GM23248 (cell line): ENCODE measurements around the gene MICU1. TPM values are rescaled to one million over a fixed set of nuclear protein-coding genes. Genes with fewer than 3 reads are reported as not detected.

Experiments used
- DNase-seq: peaks from one replicate; pipeline ENCODE4 v3.0.0-alpha.2; 2015
- H2AFZ ChIP-seq: fragments of 200-600 bp; sonication (generic); 2 replicates; pipeline ENCODE4 v1.6.1; 2016; ENCODE audit warnings: antibody characterized with exemption
- H3F3A ChIP-seq: fragments of 200-600 bp; sonication (generic); 2 replicates; pipeline ENCODE4 v1.6.1; 2016; ENCODE audit warnings: mild to moderate bottlenecking, antibody characterized with exemption, mixed run types; ENCODE audit not compliant: insufficient read depth
- H3K27ac ChIP-seq: fragments of 200-600 bp; sonication (generic); 2 replicates; pipeline ENCODE4 v1.5.1; 2016; ENCODE audit warnings: mild to moderate bottlenecking
- H3K27me3 ChIP-seq: fragments of 200-600 bp; sonication (generic); replicated peaks from 2 replicates; pipeline ENCODE4 v1.6.1; 2016; ENCODE audit warnings: mild to moderate bottlenecking; ENCODE audit not compliant: insufficient read depth
- H3K36me3 ChIP-seq: fragments of 200-600 bp; sonication (generic); 2 replicates; pipeline ENCODE4 v1.6.1; 2016; ENCODE audit warnings: low read depth, mild to moderate bottlenecking
- H3K4me1 ChIP-seq: fragments of 200-600 bp; sonication (generic); 2 replicates; pipeline ENCODE4 v1.6.1; 2016; ENCODE audit warnings: mild to moderate bottlenecking; ENCODE audit not compliant: insufficient read depth
- H3K4me2 ChIP-seq: fragments of 200-600 bp; sonication (generic); one replicate; pipeline ENCODE4 v1.6.1; 2016; ENCODE audit warnings: mild to moderate bottlenecking; ENCODE audit not compliant: unreplicated experiment
- H3K4me3 ChIP-seq: fragments of 200-600 bp; sonication (generic); 2 replicates; pipeline ENCODE4 v1.5.1; 2016; ENCODE audit warnings: mild to moderate bottlenecking
- H3K79me2 ChIP-seq: fragments of 200-600 bp; sonication (generic); 2 replicates; pipeline ENCODE4 v1.6.1; 2016; ENCODE audit warnings: mild to moderate bottlenecking; ENCODE audit not compliant: insufficient read depth
- H3K9ac ChIP-seq: fragments of 200-600 bp; sonication (generic); 2 replicates; pipeline ENCODE4 v1.6.1; 2016; ENCODE audit warnings: mild to moderate bottlenecking
- H3K9me2 ChIP-seq: fragments of 200-600 bp; sonication (generic); 2 replicates; pipeline ENCODE4 v1.6.1; 2016; ENCODE audit warnings: mixed run types, mild to moderate bottlenecking, moderate library complexity; ENCODE audit not compliant: insufficient read depth
- H3K9me3 ChIP-seq: fragments of 200-600 bp; sonication (generic); one replicate; pipeline ENCODE4 v1.6.1; 2017; ENCODE audit warnings: low read depth
- H4K20me1 ChIP-seq: fragments of 200-600 bp; sonication (generic); 2 replicates; pipeline ENCODE4 v1.6.0; 2016; ENCODE audit not compliant: insufficient read depth
- EZH2 ChIP-seq: fragments of 200-600 bp; sonication (generic); IDR thresholded peaks from 2 replicates; pipeline ENCODE4 v1.6.1; 2018; ENCODE audit warnings: antibody characterized with exemption, mild to moderate bottlenecking; ENCODE audit not compliant: insufficient read depth, poor library complexity, severe bottlenecking
- EZH2phosphoT487 ChIP-seq: fragments of 200-600 bp; sonication (generic); IDR thresholded peaks from 2 replicates; pipeline ENCODE4 v1.6.1; 2018; ENCODE audit warnings: antibody characterized with exemption, moderate library complexity, mild to moderate bottlenecking, low read depth; ENCODE audit not compliant: insufficient read depth
- WGBS, 2 experiments: methylation state at CpG; one replicate each; pipeline ENCODE4 v1.1.6; 2015 to 2017; ENCODE audit warnings: low lambda C conversion rate in 2 of 2, low coverage in 1 of 2; ENCODE audit errors: missing lambda C conversion rate in 2 of 2; 5-methylcytosine and 5-hydroxymethylcytosine counted together
- in situ Hi-C: fragments of 300-500 bp; cut with MboI; formaldehyde crosslinking; loops from 2 replicates; pipeline ENCODE4 v1.15.0; 2020
- polyA plus RNA-seq: library from polyadenylated mRNA; unstranded; fragments of >200 nt; fragmentation: Nextera tagmentation; extraction: Ambion mirVana; gene quantifications from 2 replicates; pipeline ENCODE4 v1.2.1, GENCODE V29; 2016
- total RNA-seq: library from RNA; depleted of rRNA; stranded (reverse); fragments of >200 nt; shearing (Covaris generic); gene quantifications from 2 replicates; pipeline ENCODE4 v1.2.3, GENCODE V29; 2014

Gene MICU1
- total and polyA plus RNA-seq, 2 experiments from 2014 or later, result 37.3 to 45.0 TPM

- Histone ChIP-seq H3K36me3 (0 out of 2 replicates have a peak, but pooled peaks cover 3% of the 10 kb centered on the region), H3K9me3 (no peaks in the 10 kb centered on the region), H3K9me2 (no peaks in the 10 kb centered on the region), H4K20me1 (no peaks in the 10 kb centered on the region), H3K79me2 (no peaks in the 10 kb centered on the region), H2AFZ (no peak overlapping the region), H3K27ac (no peak overlapping the region), H3K4me3 (no peak overlapping the region), H3K4me2 (no peak overlapping the region), H3K27me3 (no peaks in the 10 kb centered on the region), H3F3A (no peaks in the 10 kb centered on the region), H3K4me1 (no peaks in the 10 kb centered on the region), H3K9ac (no peak overlapping the region)
- no peak for DNase-seq
- no peak for TF ChIP-seq EZH2phosphoT487
- TF ChIP-seq EZH2, result no peak
- in situ Hi-C loops, result no loop called here
- 98 to 100% methylated on average over 3 of the region's 3 CpGs for WGBS, 2 experiments
These were observed 250.7 kb downstream of the MICU1 start for GRCh38 chr10:72375173-72375572.

- no peaks in the 10 kb centered on the region for H3K27me3 ChIP-seq
- H3K9me3 ChIP-seq, result no peaks in the 10 kb centered on the region
- H3K27ac ChIP-seq, result no peak overlapping the region
- H3K36me3 ChIP-seq, result 0 out of 2 replicates have a peak, but pooled peaks cover 3% of the 10 kb centered on the region
- H3K9me2 ChIP-seq, result no peaks in the 10 kb centered on the region
- no peaks in the 10 kb centered on the region for H3K4me1 ChIP-seq
- DNase-seq, result no peak
- no peaks in the 10 kb centered on the region for H3K79me2 ChIP-seq
- in situ Hi-C loops, result no loop called here
- no peak overlapping the region for H3K4me3 ChIP-seq
- TF ChIP-seq EZH2phosphoT487 (no peak), EZH2 (no peak)
- H3F3A ChIP-seq, result no peaks in the 10 kb centered on the region
- H3K4me2 ChIP-seq, result no peak overlapping the region
- no peak overlapping the region for H2AFZ ChIP-seq
- H4K20me1 ChIP-seq, result no peaks in the 10 kb centered on the region
- H3K9ac ChIP-seq, result no peak overlapping the region
These were observed 255.6 kb downstream of the MICU1 start for GRCh38 chr10:72370201-72370722.

- H3K9ac ChIP-seq, result no peak overlapping the region
- no peak overlapping the region for H3K4me3 ChIP-seq
- no peaks in the 10 kb centered on the region for H4K20me1 ChIP-seq
- no peak for DNase-seq
- no peaks in the 10 kb centered on the region for H3K9me2 ChIP-seq
- no peaks in the 10 kb centered on the region for H3K79me2 ChIP-seq
- H3K27ac ChIP-seq, result no peak overlapping the region
- 90 to 99% methylated on average over 4 of the region's 4 CpGs for WGBS, 2 experiments
- no peaks in the 10 kb centered on the region for H3K27me3 ChIP-seq
- H3K9me3 ChIP-seq, result no peaks in the 10 kb centered on the region
- no peak overlapping the region for H3K4me2 ChIP-seq
- TF ChIP-seq EZH2, result no peak
- TF ChIP-seq EZH2phosphoT487, result no peak
- in situ Hi-C loops, result loop anchor here (10.0 kb wide), 1 partner anchor 467 kb away; no protein-coding TSS in a partner anchor
- H3F3A ChIP-seq, result peaks cover 8% of the 10 kb centered on the region; the same call in 1 of the 2 replicates
- no peak overlapping the region for H2AFZ ChIP-seq
- peaks cover 16% of the 10 kb centered on the region for H3K4me1 ChIP-seq
- no peaks in the 10 kb centered on the region for H3K36me3 ChIP-seq
These were observed 258.4 kb downstream of the MICU1 start for GRCh38 chr10:72367301-72367960.

DNA sequence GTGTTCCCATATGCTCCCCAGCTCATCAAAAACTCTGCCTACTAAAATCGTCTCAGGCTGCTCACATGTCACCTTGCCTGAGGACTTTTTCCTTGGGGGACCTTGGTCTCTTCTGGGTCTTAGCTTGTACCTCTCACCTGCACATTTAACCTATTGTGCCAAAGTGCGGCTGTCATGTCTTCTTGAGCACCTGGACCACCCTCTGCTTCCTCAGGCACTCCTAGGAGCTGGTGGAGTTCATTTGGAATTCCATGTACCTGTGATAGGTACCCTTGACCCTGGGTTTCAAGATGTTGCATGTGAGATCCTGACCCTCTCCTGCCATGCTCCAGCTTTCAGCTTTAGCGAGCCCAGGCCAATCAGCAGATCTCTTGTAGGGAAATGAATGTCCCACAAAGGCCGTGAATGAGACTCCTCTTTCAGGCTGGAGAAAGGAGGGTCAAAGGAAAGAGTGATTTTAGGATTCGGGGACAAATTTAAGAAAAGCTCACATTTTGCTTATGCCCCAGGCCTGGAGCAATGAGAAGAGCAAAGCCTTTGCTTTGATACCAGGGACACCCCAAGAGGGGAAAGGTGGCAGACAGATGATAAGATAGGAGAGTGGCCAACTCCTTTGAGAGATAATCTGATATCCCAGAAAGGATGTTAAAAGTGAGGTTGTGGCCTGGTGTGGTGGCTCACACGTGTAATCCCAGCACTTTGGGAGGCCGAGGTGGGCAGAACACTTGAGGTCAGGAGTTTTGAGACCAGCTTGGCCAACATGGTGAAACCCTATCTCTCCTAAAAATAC lies 260.6 kb downstream of the MICU1 start:
- Histone ChIP-seq H3K4me2 (no peak overlapping the region), H3K79me2 (no peaks in the 10 kb centered on the region), H3K36me3 (no peaks in the 10 kb centered on the region), H4K20me1 (no peaks in the 10 kb centered on the region), H3K9me3 (no peaks in the 10 kb centered on the region), H3K4me3 (no peak overlapping the region), H3K9me2 (no peaks in the 10 kb centered on the region), H3K27me3 (no peaks in the 10 kb centered on the region), H3K9ac (0 out of 2 replicates have a peak overlapping the region, but pooled peaks have one; percentile 68), H3F3A (peaks cover 8% of the 10 kb centered on the region; the same call in 1 of the 2 replicates), H2AFZ (peak overlapping the region; percentile 77), H3K27ac (no peak overlapping the region), H3K4me1 (peaks cover 16% of the 10 kb centered on the region)
- no peak for DNase-seq
- no peak for TF ChIP-seq EZH2phosphoT487
- TF ChIP-seq EZH2, result no peak
- 77 to 81% methylated on average over 7 of the region's 7 CpGs for WGBS, 2 experiments
- in situ Hi-C loops, result loop anchor here (10.0 kb wide), 1 partner anchor 470 kb away; no protein-coding TSS in a partner anchor
